GM23338 (cell line): ENCODE measurements around the gene TRAPPC10. TPM values are rescaled to one million over a fixed set of nuclear protein-coding genes. Genes with fewer than 3 reads are reported as not detected.

ENCODE experiments used
- ATAC-seq: fragments of 200-7000 bp; cut with Tn5 transposase; 3 replicates; pipeline ENCODE4 v1.9.1; 2020
- DNase-seq: peaks from one replicate; pipeline ENCODE4 v3.0.0-alpha.2; 2015; ENCODE audit warnings: low spot score
- H2AFZ ChIP-seq: fragments of 200-600 bp; sonication (generic); 2 replicates; pipeline ENCODE4 v1.8.0; 2016; ENCODE audit warnings: antibody characterized with exemption, mild to moderate bottlenecking, moderate library complexity
- H3F3A ChIP-seq: fragments of 200-600 bp; sonication (generic); replicated peaks from 2 replicates; pipeline ENCODE4 v1.8.0; 2017; ENCODE audit warnings: antibody characterized with exemption, mixed run types, low read depth
- H3K27ac ChIP-seq: fragments of 200-600 bp; sonication (generic); 2 replicates; pipeline ENCODE4 v1.6.1; 2016; ENCODE audit warnings: low read depth
- H3K27me3 ChIP-seq: fragments of 200-600 bp; sonication (generic); 2 replicates; pipeline ENCODE4 v1.8.0; 2016; ENCODE audit warnings: mild to moderate bottlenecking, mixed run types, moderate library complexity; ENCODE audit not compliant: insufficient read depth
- H3K36me3 ChIP-seq: fragments of 200-600 bp; sonication (generic); 2 replicates; pipeline ENCODE4 v1.8.0; 2016; ENCODE audit warnings: mild to moderate bottlenecking; ENCODE audit not compliant: insufficient read depth
- H3K4me1 ChIP-seq: fragments of 200-600 bp; sonication (generic); 2 replicates; pipeline ENCODE4 v1.8.0; 2016; ENCODE audit warnings: mild to moderate bottlenecking, moderate library complexity; ENCODE audit not compliant: insufficient read depth
- H3K4me2 ChIP-seq: fragments of 200-600 bp; sonication (generic); 2 replicates; pipeline ENCODE4 v1.7.1; 2017; ENCODE audit warnings: mixed run types
- H3K4me3 ChIP-seq: fragments of 200-600 bp; sonication (generic); 2 replicates; pipeline ENCODE4 v1.6.1; 2016; ENCODE audit warnings: mixed run types
- H3K79me2 ChIP-seq: fragments of 200-600 bp; sonication (generic); replicated peaks from 2 replicates; pipeline ENCODE4 v1.8.0; 2017; ENCODE audit warnings: mild to moderate bottlenecking; ENCODE audit not compliant: insufficient read depth
- H3K9me2 ChIP-seq: fragments of 200-600 bp; sonication (generic); 2 replicates; pipeline ENCODE4 v1.8.0; 2017; ENCODE audit not compliant: insufficient read depth
- H4K20me1 ChIP-seq: fragments of 200-600 bp; sonication (generic); replicated peaks from 2 replicates; pipeline ENCODE4 v1.8.0; 2017; ENCODE audit warnings: mild to moderate bottlenecking; ENCODE audit not compliant: insufficient read depth
- H3K27ac Mint-ChIP-seq: 2 replicates; pipeline ENCODE4 v1.8.0; 2020; ENCODE audit warnings: inconsistent platforms, mild to moderate bottlenecking, moderate library complexity, mixed read lengths
- H3K27me3 Mint-ChIP-seq: 3 replicates; pipeline ENCODE4 v1.8.0; 2022; ENCODE audit warnings: low read depth, mild to moderate bottlenecking, moderate library complexity, mixed read lengths, inconsistent platforms; ENCODE audit not compliant: insufficient read depth, poor library complexity
- H3K36me3 Mint-ChIP-seq: 3 replicates; pipeline ENCODE4 v1.8.0; 2021; ENCODE audit warnings: low read depth, mild to moderate bottlenecking, inconsistent platforms, moderate library complexity, mixed read lengths
- H3K4me1 Mint-ChIP-seq: 3 replicates; pipeline ENCODE4 v1.8.0; 2020; ENCODE audit warnings: mild to moderate bottlenecking, inconsistent platforms, mixed read lengths
- H3K4me3 Mint-ChIP-seq: 3 replicates; pipeline ENCODE4 v1.8.0; 2021; ENCODE audit warnings: moderate library complexity, mild to moderate bottlenecking, inconsistent platforms, mixed read lengths
- H3K9me3 Mint-ChIP-seq: 3 replicates; pipeline ENCODE4 v1.8.0; 2020; ENCODE audit warnings: moderate library complexity, mild to moderate bottlenecking, inconsistent platforms, mixed read lengths
- EZH2 ChIP-seq: fragments of 200-600 bp; sonication (generic); IDR thresholded peaks from one replicate; pipeline ENCODE4 v1.8.0; 2017; ENCODE audit warnings: antibody characterized with exemption, mild to moderate bottlenecking, low read depth; ENCODE audit not compliant: unreplicated experiment
- JUNB ChIP-seq: IDR thresholded peaks from one replicate; pipeline ENCODE4 v1.6.1; 2016; ENCODE audit warnings: antibody characterized with exemption; ENCODE audit not compliant: unreplicated experiment
- POLR2AphosphoS5 ChIP-seq: IDR thresholded peaks from 2 replicates; pipeline ENCODE4 v1.6.1; 2016; ENCODE audit warnings: antibody characterized with exemption, low read depth
- STAT1 ChIP-seq: IDR thresholded peaks from one replicate; pipeline ENCODE4 v1.6.1; 2016; ENCODE audit warnings: antibody characterized with exemption; ENCODE audit not compliant: unreplicated experiment
- ZNF331 ChIP-seq: fragments of 250-450 bp; sonication (Bioruptor Pico); IDR thresholded peaks from 2 replicates; pipeline ENCODE4 v1.5.0; 2020; ENCODE audit warnings: low read depth, mild to moderate bottlenecking, moderate library complexity
- ZNF462 ChIP-seq: fragments of 250-450 bp; sonication (Bioruptor Pico); IDR thresholded peaks from 2 replicates; pipeline ENCODE4 v1.5.0; 2020; ENCODE audit warnings: mild to moderate bottlenecking, moderate library complexity
- polyA plus RNA-seq: library from polyadenylated mRNA; unstranded; fragments of >200 nt; fragmentation: Nextera tagmentation; extraction: Ambion mirVana; gene quantifications from 2 replicates; pipeline ENCODE4 v1.2.1, GENCODE V29; 2016
- total RNA-seq: library from RNA; depleted of rRNA; stranded (reverse); fragments of >200 nt; shearing (Covaris generic); gene quantifications from 2 replicates; pipeline ENCODE4 v1.2.3, GENCODE V29; 2014
- TF ChIP-seq, protein P1 (sequence below), 2 experiments: fragments of 200-600 bp in 1 of 2; sonication (generic) in 1 of 2; conservative IDR thresholded peaks; 2 replicates each; pipeline versions ENCODE4 v1.5.1 to v1.6.1; 2016 to 2017; ENCODE audit warnings: antibody characterized with exemption in 2 of 2, low read depth in 2 of 2, mild to moderate bottlenecking in 2 of 2, moderate library complexity in 1 of 2

The TRAPPC10 gene
- total and polyA plus RNA-seq, 2 experiments from 2014 or later = 14.0 to 27.1 TPM

DNA sequence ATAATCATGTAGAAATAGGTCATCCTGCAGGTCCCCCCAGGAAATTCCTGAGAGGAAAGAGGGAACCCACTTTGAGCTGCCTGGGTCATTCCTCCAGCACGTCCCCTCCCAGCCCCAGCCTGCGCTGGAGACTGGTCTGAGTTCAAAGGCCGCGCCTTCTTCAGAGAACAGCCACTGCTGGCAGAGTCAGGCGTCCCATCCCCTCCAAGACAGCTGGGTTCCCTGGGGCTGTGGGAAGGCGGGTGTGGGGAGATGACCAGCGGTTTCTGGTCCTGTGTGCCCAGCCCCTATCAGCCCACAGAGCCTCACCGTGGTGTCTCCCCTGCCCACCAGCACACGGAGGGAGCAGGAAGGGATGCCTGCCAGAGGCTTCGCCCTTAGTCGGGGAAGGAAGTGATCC is 18.0 kb upstream of the TRAPPC10 start:
- Histone ChIP-seq H3K79me2 (no peaks in the 10 kb centered on the region), H3K9me2 (no peaks in the 10 kb centered on the region), H2AFZ (no peak overlapping the region), H3K4me3 (no peak overlapping the region), H3F3A (no peaks in the 10 kb centered on the region), H3K27me3 (no peaks in the 10 kb centered on the region), H4K20me1 (no peaks in the 10 kb centered on the region), H3K4me1 (no peaks in the 10 kb centered on the region), H3K36me3 (no peaks in the 10 kb centered on the region), H3K4me2 (no peak overlapping the region), H3K27ac (no peak overlapping the region)
- DNase-seq = no peak
- no peak overlapping the region for H3K4me3 Mint-ChIP-seq
- H3K36me3 Mint-ChIP-seq = no peaks in the 10 kb centered on the region
- TF ChIP-seq ZNF331 (CRISPR knock-in tag) = no peak
- TF ChIP-seq EZH2 = no peak
- H3K27ac Mint-ChIP-seq = no peak overlapping the region
- H3K27me3 Mint-ChIP-seq = peaks cover 7% of the 10 kb centered on the region
- no peaks in the 10 kb centered on the region for H3K9me3 Mint-ChIP-seq
- no peaks in the 10 kb centered on the region for H3K4me1 Mint-ChIP-seq
- peak; percentile 35; the same call in 2 of the 3 replicates for ATAC-seq

GRCh38 chr21:43994646-43995045 is 17.5 kb upstream of the TRAPPC10 start:
- no peak for TF ChIP-seq STAT1
- TF ChIP-seq ZNF331 (CRISPR knock-in tag) = no peak
- no peak for TF ChIP-seq EZH2
- TF ChIP-seq, protein P1, sequence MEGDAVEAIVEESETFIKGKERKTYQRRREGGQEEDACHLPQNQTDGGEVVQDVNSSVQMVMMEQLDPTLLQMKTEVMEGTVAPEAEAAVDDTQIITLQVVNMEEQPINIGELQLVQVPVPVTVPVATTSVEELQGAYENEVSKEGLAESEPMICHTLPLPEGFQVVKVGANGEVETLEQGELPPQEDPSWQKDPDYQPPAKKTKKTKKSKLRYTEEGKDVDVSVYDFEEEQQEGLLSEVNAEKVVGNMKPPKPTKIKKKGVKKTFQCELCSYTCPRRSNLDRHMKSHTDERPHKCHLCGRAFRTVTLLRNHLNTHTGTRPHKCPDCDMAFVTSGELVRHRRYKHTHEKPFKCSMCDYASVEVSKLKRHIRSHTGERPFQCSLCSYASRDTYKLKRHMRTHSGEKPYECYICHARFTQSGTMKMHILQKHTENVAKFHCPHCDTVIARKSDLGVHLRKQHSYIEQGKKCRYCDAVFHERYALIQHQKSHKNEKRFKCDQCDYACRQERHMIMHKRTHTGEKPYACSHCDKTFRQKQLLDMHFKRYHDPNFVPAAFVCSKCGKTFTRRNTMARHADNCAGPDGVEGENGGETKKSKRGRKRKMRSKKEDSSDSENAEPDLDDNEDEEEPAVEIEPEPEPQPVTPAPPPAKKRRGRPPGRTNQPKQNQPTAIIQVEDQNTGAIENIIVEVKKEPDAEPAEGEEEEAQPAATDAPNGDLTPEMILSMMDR (conservative IDR thresholded peaks at IDR 0.05; ENCODE audit: low read depth in 2 of 2) = no peak
- TF ChIP-seq ZNF462 (CRISPR knock-in tag) = no peak
- no peak for TF ChIP-seq JUNB
- TF ChIP-seq POLR2AphosphoS5 = no peak
- H3K4me3 ChIP-seq = no peak overlapping the region
- no peaks in the 10 kb centered on the region for H3K36me3 Mint-ChIP-seq
- H3K4me3 Mint-ChIP-seq = no peak overlapping the region
- H3K79me2 ChIP-seq = no peaks in the 10 kb centered on the region
- H3K4me2 ChIP-seq = no peak overlapping the region
- no peaks in the 10 kb centered on the region for H4K20me1 ChIP-seq
- no peak overlapping the region for H3K27ac ChIP-seq
- DNase-seq = no peak
- H3K27ac Mint-ChIP-seq = no peak overlapping the region
- H3K36me3 ChIP-seq = no peaks in the 10 kb centered on the region
- H3K9me2 ChIP-seq = no peaks in the 10 kb centered on the region
- H2AFZ ChIP-seq = no peak overlapping the region
- no peaks in the 10 kb centered on the region for H3K27me3 ChIP-seq
- ATAC-seq = no peak
- H3K4me1 Mint-ChIP-seq = no peaks in the 10 kb centered on the region
- H3K4me1 ChIP-seq = no peaks in the 10 kb centered on the region
- no peaks in the 10 kb centered on the region for H3F3A ChIP-seq
- H3K9me3 Mint-ChIP-seq = no peaks in the 10 kb centered on the region
- peaks cover 7% of the 10 kb centered on the region for H3K27me3 Mint-ChIP-seq
